ENCODE measurements around the gene RGS11. TPM values are rescaled to one million over a fixed set of nuclear protein-coding genes. Genes with fewer than 3 reads are reported as not detected.

RGS11 gene
- total RNA-seq, 1 donor from 2014 or later = 15.4 TPM

DNA sequence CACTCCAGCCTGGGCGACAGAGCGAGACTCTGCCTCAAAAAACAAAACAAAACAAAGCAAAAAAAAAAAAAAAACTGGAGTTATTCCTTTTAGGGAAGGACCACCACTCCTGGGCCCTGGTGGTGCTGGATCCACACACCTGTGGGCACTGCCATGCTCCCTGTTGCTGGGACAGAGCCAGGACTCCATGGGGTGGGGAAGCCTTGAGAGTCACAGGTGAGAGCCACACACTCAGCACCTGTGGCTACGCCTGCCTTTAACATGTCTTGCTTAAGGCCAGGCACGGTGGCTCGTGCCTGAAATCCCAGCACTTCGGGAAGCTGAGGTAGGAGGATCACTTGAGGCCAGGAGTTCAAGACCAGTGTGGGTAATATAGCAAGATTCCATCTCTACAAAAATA is 25.5 kb upstream of the RGS11 start:
- DNase-seq (ENCODE audit: missing footprints) = no peak
- intact Hi-C loops (cut with DNase I) = no loop called here
- ATAC-seq = no peak

DNA sequence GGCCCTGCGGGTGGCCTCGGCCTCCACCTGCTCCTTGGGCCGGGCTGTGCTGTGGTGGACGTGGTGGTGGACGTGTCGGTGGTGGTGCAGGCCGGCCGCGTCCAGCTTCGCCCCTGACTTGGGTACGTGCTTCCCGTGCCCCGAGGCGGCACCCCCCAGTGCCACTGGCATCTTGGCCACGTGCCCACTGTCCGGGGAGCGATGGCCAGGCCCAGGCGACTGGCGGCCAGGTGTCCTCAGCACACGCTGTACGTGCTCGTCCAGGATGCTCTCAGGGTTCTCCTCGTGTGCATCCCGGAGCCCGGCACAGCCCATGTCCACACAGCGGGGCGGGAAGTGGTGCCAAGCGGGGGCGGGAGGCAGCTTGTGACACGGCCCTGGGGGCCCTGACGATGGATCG is 22.1 kb upstream of the RGS11 start:
- DNase-seq (ENCODE audit: missing footprints) = no peak
- intact Hi-C loops (cut with DNase I) = no loop called here

DNA sequence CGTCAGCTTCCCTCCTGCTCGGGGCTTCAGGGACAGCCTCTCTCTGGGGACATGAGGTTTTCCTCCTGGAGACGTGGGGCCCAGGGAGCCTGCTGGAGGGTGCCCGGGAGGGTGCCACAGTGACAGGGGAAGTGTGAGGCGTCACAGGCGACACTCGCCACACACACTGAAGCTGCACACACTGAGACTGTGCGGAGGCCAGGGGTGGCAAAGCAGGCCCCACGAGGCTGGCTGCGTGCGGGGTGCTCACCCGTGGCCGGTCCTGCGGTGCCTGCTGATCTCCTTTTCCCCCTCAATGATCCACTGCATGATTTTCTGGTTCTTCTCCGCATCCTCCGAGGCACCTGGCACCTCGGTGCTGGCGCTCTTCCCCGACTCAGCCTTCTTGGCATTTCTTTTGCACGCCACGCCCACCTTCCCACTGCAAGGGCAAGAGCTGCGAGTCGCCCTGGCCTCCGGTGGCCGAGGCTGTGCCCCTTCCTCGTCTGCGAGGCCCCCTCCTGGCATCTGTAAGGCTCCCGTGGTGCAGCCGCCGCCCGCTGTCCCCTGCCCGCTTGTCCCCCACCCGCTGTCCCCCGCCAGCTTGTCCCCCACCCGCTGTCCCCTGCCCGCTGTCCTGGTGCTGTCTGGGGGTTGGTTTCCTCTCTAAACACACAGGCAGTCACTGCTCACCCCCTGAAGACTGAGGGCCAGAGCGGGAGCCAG is 21.2 kb upstream of the RGS11 start:
- intact Hi-C loops (cut with DNase I) = no loop called here
- DNase-seq (ENCODE audit: missing footprints) (no peak), ATAC-seq (no peak)

More for the DNA sequence above, 22.1 kb upstream of the RGS11 start:
- no peak for ATAC-seq

DNA sequence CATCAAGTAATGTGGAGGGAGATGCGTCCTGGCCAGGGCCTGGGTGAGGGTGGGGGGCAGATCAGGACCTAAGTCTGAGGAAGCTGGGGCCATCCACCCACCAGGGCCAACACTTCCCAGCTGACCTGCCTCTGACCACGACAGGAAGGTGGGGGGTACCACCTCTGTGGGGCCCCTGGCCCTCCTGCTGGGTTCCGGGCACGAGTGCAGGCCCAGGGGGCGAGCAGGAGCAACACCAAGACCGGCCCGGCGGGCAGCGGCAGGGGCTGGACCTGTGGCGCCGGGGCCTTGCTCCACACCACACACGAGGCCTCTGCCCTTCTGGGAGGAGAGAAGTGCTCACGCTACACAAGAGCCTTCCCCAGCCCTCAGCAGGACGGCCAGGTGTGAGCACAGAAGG is 20.5 kb upstream of the RGS11 start:
- DNase-seq (ENCODE audit: missing footprints) = no peak
- intact Hi-C loops (cut with DNase I) = no loop called here
- no peak for ATAC-seq

DNA sequence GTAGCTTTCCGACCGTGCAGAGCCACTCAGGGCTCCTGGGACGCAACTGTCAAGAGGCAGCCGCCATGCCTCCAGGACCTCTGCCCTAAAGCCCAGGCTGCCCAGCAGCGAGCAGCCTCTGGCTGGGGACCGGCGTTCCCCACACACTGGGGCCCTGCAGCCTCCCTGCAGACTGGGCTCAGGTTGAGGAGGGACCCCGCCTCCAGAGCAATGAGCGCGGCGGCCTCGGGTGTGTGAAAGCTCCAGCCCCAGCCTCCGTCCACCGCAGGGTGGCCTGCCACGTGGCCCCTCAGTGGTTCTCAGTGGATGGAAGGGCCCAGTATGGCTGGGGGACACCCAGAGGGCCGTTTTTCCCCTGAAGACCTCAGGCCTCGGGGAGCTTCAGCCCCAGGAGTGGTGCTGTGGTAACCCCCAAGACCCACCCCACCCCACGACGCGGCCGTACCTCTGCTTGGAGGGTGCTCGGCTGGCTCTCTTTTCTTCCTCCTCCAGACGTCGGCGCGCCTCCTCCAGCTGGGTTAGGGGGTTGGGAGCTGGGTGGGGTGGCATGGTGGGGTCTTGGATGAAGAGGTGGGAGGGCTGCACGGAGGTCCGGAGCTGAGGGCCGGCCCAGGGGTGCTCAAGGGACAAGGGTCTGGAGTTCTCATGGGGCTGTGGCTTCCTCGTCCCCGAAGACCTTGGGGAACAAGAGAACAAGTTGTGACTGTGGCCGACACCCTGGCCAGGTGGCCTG is 17.5 kb upstream of the RGS11 start:
- ATAC-seq (no peak), DNase-seq (ENCODE audit: missing footprints) (no peak)
- intact Hi-C loops (cut with DNase I) = no loop called here

DNA sequence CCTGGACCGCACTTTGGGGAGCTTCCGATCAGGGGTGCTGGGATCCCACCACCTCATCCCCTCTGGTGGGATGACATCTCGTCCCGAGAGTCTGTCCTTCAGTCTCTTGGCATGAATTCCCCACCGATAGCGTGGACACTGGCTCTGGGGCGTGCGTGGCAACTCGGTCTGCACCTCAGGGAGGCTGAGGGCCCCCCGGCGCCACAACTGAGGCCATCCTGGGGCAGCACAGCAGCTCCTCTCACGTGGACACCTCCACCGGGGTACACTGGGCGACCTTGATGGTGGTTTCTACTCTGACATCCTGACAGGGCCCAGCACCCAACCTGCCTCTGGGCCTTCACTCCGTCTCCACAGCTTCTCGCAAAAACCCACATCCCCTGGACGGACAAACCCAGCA is 15.8 kb upstream of the RGS11 start:
- ATAC-seq (no peak), DNase-seq (ENCODE audit: missing footprints) (no peak)
- intact Hi-C loops (cut with DNase I) = no loop called here

DNA sequence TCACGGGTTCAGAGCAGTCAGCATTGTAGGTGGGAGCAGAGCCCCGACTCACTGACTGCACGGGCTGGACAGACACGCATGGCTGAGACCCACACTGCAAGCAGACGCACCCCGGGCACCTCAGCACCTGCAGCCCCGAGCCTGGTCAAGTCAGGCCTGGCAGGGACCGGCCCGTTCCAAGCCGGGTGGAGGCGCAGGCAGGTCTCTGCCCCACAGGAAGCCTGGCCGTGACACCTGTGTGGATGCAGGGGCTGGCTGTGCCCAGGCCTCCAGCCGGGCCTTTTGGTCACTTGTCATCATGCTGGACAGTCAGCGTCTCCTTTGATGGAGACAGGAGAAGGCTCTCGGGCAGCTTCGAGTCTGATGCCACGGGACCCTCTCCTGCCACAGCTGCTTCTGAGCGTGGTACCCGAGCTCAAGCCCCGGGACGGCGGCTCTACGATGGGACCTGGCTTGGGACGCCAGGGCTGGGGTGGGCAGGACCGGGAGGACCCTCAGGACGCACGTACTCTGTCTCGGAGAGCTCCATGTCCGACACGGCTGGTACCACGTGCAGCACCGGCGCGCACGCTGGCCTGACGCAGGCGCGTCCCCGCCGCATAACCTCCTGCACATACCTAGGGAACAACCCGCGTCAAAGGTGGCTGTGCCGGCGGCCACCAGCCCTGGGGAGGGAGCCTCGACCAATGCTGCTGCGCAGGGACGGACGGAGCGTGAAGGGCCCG is 15.1 kb upstream of the RGS11 start:
- intact Hi-C loops (cut with DNase I) = no loop called here
- ATAC-seq = no peak
- no peak for DNase-seq (ENCODE audit: missing footprints)

DNA sequence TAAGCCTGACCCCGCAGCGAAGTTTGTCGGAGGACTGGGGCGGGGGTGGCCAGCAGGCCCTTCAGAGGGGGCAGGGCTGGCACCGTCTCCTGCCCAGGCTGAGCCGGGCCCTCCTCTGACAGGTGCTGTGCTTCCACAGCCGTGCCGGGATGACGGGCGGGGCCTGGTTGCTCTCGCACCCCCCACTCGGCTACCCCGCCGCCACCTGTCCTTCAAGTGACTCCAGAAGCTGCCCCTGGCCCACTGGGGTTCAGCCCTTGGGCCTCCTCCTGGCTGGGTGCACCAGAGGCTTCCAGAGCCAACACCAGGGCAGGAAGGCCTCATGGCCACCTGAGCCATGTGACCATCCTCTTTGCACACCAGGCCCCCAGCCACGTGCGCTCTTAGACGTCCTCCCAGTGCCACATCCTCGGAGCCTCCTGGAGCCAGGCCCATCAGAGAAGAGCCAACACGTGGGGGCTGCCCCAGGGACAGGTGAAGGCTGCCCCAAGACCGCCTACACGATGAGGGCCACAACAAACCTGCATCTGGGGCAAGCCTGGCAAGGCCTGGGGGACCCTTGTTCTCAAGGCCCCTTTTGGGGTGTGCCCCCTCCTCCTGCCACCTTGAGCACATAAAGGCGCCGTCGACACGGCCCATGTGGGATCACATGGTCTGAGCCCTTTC is 14.4 kb upstream of the RGS11 start:
- ATAC-seq (no peak), DNase-seq (ENCODE audit: missing footprints) (no peak)
- intact Hi-C loops (cut with DNase I) = no loop called here

DNA sequence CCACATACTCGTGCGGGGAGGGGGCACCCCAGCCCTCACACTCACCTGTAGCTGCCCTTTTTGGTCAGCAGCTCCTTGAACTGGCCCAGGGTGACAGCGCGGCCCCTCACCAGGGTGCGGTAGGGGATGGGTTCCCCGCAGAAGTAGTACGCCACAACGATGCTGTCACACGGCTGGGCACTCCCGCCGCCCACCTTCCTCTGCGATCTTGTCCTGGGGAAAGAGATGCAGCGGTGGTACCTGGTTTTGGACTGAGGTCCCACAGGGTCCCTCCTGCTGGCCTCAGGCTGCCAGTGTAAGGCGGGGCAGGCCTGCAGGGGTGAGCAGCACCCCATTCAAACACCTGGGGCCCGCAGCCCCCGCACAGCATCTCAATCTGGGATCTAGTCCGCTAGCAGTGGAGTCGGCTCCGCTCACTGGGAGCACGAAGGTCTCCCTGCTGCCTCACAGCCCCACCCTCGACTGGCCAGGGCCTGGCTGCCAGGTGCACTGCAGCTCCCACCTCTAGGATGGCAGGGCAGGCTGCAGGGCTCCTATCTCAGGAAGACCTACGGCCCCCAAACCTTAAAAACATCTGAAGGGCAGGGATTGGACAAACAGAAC is 13.8 kb upstream of the RGS11 start:
- DNase-seq (ENCODE audit: missing footprints) (no peak), ATAC-seq (no peak)
- intact Hi-C loops (cut with DNase I) = no loop called here

DNA sequence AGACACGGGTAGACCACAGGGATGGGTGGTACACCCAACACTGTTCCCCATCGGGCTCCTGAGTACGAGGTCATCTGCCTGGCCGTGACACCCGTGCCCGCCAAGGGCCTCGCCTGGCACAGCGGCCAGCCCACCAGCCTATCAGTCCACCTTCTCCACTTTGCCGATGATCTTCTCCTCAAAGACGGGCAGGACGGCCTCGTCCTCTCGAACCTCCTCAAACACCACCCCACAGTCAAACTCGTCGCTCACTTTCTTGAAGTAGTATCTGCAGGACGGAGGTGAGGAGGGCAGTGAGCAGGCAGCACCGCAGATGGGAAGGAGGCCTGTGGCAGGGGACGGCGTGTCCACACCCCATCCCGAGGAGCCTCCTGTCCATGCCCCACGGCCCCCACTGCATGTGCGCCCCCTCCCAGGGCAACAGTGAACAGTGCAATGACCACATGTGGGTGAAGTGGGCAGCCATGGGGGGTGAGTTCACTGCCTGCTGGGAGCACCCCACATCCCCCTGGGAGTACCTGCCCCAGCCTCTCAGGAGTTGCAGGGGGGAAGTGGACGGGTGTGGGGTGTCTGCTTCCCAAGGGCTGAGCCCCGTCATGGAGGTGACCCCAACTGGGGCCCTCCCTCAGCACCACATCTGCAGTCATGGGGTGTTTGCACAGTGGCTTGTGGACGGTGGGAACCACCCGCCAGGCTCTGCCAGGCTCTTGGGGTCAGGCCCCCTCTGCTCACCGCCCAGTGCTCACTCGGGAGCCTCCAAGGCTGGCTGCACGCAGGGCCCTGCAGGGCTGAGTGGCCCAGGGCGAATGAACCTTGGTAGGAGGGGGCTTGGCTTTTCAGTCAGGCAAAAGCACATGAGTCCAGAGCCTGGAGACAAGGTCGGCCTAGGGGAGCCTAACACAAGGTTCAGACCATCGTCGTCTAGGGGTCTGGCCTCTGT is 12.5 kb upstream of the RGS11 start:
- no peak for DNase-seq (ENCODE audit: missing footprints)
- intact Hi-C loops (cut with DNase I) = no loop called here

DNA sequence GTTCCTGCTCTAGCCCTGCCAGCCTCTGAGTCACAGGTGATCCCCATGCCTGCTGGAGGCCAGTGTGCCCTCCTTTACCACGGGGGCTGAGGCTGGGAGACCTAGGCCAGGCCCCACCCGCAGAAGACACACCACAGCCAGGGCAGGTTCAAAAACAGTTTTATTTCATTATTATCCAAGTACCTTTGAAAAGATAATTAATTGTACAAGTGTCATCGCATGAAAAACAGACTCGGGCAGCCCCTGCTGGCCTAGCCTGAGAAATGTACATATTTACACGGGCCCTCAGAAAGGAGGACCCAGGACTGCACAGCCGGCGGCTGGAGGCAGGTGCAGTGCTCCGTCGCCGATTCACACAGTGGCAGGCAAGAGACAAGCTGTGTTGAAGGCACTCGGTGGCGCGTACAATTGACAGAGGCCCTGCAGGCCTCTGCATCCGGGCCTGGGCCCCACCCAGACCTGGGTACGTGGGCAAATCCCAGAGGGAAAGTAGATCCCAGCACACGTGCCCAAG is 11.6 kb upstream of the RGS11 start:
- DNase-seq (ENCODE audit: missing footprints) (no peak), ATAC-seq (no peak)
- intact Hi-C loops (cut with DNase I) = no loop called here

More for the DNA sequence above, 12.5 kb upstream of the RGS11 start:
- no peak for ATAC-seq

DNA sequence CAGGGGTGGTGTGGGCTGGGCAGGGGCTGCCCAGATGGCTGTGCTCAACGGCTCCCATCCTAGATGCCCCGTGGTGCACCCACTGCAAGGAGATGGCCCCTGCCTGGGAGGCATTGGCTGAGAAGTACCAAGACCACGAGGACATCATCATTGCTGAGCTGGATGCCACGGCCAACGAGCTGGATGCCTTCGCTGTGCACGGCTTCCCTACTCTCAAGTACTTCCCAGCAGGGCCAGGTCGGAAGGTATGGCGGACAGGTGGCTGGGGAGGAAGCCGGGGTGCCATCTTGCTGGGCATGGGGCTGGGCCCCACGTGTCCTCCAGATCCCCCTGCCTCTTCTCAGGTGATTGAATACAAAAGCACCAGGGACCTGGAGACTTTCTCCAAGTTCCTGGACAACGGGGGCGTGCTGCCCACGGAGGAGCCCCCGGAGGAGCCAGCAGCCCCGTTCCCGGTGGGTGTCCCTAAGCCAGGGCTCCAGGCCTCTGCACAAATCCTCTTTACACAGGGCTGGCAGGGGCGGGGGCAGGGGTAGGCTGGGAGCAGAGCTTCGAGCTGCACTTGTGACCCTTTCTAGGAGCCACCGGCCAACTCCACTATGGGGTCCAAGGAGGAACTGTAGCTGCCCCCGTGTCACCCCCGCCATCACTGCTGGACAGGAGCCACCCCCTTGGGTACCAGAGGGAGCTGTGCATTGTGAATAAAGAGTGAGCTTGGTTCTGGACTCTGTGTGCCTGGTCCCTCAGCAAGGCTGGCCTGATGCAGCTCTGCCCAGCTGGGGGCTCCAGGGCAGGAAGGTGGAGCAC is 10.9 kb upstream of the RGS11 start:
- ATAC-seq (no peak), DNase-seq (ENCODE audit: missing footprints) (no peak)
- intact Hi-C loops (cut with DNase I) = no loop called here

DNA sequence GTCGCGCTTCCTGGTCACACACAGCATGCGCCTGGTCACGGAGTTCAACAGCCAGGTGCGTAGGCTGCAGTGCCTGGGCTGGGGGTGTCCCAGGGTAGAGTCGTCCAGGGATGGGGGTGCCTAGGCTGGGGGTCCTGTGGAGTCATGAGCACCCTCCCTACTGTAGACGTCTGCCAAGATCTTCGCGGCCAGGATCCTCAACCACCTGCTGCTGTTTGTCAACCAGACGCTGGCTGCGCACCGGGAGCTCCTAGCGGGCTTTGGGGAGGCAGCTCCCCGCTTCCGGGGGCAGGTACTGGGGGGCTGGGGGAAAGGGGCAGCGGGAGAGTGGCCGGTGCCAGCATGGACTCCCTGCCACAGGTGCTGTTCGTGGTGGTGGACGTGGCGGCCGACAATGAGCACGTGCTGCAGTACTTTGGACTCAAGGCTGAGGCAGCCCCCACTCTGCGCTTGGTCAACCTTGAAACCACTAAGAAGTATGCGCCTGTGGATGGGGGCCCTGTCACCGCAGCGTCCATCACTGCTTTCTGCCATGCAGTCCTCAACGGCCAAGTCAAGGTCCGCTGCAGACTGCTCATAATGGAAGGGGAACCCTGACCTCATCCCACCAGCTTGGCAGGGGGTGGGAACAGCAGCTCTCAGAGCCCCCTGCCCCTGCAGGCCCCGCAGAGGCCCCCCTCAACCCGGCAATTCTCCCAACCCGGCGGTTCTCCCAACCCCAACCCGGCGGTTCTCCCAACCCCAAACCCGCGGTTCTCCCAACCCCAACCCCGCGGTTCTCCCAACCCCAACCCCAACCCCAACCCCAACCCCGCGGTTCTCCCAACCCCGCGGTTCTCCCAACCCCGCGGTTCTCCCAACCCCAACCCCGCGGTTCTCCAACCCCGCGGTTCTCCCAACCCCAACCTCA is 9.7 kb upstream of the RGS11 start:
- intact Hi-C loops (cut with DNase I) = no loop called here
- DNase-seq (ENCODE audit: missing footprints) (no peak), ATAC-seq (no peak)

DNA sequence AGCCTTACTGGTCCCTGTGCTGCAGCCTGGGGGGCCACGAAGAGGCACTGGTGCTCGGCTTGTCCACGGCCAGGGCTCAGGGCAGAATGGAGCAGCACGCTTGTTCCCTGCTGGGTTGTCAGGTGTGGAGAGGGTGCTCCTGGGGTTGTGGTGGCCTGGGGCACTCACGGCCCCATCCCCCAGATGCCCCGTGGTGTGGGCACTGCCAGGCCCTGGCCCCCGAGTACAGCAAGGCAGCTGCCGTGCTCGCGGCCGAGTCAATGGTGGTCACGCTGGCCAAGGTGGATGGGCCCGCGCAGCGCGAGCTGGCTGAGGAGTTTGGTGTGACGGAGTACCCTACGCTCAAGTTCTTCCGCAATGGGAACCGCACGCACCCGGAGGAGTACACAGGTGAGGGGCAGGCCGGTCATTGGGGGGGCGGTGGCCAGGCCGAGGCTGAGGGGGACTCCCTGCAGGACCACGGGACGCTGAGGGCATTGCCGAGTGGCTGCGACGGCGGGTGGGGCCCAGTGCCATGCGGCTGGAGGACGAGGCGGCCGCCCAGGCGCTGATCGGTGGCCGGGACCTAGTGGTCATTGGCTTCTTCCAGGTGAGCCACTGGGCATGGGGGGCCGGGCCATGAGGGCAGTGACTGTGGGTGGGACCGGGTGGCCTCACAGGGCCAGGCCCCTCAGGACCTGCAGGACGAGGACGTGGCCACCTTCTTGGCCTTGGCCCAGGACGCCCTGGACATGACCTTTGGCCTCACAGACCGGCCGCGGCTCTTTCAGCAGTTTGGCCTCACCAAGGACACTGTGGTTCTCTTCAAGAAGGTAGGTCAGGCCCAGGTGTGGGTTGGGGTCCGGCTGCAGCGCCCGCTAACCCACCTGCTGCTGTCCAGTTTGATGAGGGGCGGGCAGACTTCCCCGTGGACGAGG is 8.7 kb upstream of the RGS11 start:
- DNase-seq (ENCODE audit: missing footprints) (no peak), ATAC-seq (no peak)
- intact Hi-C loops (cut with DNase I) = no loop called here
